KMS-11 (cell line): ENCODE results near the gene DGKG.

Experiments
- H2AFZ ChIP-seq: fragments of 200-600 bp; sonication (generic); 2 replicates; pipeline ENCODE4 v1.6.1; 2016; ENCODE audit warnings: antibody characterized with exemption, mixed run types, low read depth
- H3K27ac ChIP-seq: fragments of 200-600 bp; sonication (generic); 2 replicates; pipeline ENCODE4 v1.6.1; 2016; ENCODE audit warnings: mild to moderate bottlenecking, mixed run types
- H3K27me3 ChIP-seq: fragments of 200-600 bp; sonication (generic); 2 replicates; pipeline ENCODE4 v1.6.1; 2017; ENCODE audit warnings: mild to moderate bottlenecking, low read depth, mixed run types, moderate library complexity; ENCODE audit not compliant: insufficient read depth
- H3K36me3 ChIP-seq: fragments of 200-600 bp; sonication (generic); 2 replicates; pipeline ENCODE4 v1.6.1; 2017; ENCODE audit warnings: mild to moderate bottlenecking, mixed run types; ENCODE audit not compliant: insufficient read depth
- H3K4me1 ChIP-seq: fragments of 200-600 bp; sonication (generic); 2 replicates; pipeline ENCODE4 v1.6.1; 2016; ENCODE audit warnings: mild to moderate bottlenecking, low read depth, mixed run types; ENCODE audit not compliant: poor library complexity, severe bottlenecking
- H3K4me2 ChIP-seq: fragments of 200-600 bp; sonication (generic); 2 replicates; pipeline ENCODE4 v1.7.0; 2016; ENCODE audit warnings: mild to moderate bottlenecking, mixed run types
- H3K4me3 ChIP-seq: fragments of 200-600 bp; sonication (generic); IDR thresholded peaks from 2 replicates; pipeline ENCODE4 v1.6.1; 2017; ENCODE audit warnings: low read depth, low read length, mixed read lengths; ENCODE audit not compliant: insufficient read depth
- H3K79me2 ChIP-seq: fragments of 200-600 bp; sonication (generic); 2 replicates; pipeline ENCODE4 v1.6.1; 2016; ENCODE audit warnings: low read depth, mixed run types; ENCODE audit not compliant: insufficient read depth
- H3K9ac ChIP-seq: fragments of 200-600 bp; sonication (generic); 2 replicates; pipeline ENCODE4 v1.6.1; 2016; ENCODE audit warnings: mild to moderate bottlenecking, mixed run types
- H4K20me1 ChIP-seq: fragments of 200-600 bp; sonication (generic); 2 replicates; pipeline ENCODE4 v1.6.1; 2016; ENCODE audit warnings: mild to moderate bottlenecking, mixed run types; ENCODE audit not compliant: insufficient read depth
- TF ChIP-seq, protein P1 (sequence below): fragments of 200-600 bp; sonication (generic); conservative IDR thresholded peaks from 2 replicates; pipeline ENCODE4 v1.6.1; 2017; ENCODE audit warnings: low read depth, mild to moderate bottlenecking, antibody characterized with exemption, low read length, moderate library complexity, mixed read lengths

The DGKG gene

DNA sequence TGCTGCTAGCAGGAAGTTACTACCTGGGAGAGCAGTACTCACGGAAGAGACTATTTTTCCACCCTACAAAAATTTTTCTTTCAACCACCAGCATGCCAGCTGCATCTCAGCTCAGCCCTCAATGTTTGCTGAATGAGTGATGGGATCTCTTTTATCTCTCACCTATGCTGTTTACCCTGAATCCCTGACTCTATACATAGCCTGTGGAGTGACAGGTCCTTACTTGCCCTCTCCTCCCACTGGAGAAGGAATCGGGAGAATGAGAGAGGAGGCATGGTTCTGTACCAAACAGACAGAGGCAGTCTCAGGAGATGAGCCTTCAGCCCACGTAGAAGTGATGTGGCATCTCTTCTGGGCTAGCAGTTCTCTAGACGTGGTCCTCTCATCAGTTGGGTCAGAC lies 6.7 kb upstream of the DGKG start:
- no peaks in the 10 kb centered on the region for H3K36me3 ChIP-seq
- no peaks in the 10 kb centered on the region for H3K79me2 ChIP-seq
- no peak overlapping the region for H3K27ac ChIP-seq
- no peak overlapping the region for H3K4me2 ChIP-seq
- no peaks in the 10 kb centered on the region for H3K4me1 ChIP-seq
- no peak overlapping the region for H3K9ac ChIP-seq
- no peaks in the 10 kb centered on the region for H4K20me1 ChIP-seq
- no peak overlapping the region for H3K4me3 ChIP-seq
- H3K27me3 ChIP-seq = no peaks in the 10 kb centered on the region
- H2AFZ ChIP-seq = no peak overlapping the region
- TF ChIP-seq, protein P1, sequence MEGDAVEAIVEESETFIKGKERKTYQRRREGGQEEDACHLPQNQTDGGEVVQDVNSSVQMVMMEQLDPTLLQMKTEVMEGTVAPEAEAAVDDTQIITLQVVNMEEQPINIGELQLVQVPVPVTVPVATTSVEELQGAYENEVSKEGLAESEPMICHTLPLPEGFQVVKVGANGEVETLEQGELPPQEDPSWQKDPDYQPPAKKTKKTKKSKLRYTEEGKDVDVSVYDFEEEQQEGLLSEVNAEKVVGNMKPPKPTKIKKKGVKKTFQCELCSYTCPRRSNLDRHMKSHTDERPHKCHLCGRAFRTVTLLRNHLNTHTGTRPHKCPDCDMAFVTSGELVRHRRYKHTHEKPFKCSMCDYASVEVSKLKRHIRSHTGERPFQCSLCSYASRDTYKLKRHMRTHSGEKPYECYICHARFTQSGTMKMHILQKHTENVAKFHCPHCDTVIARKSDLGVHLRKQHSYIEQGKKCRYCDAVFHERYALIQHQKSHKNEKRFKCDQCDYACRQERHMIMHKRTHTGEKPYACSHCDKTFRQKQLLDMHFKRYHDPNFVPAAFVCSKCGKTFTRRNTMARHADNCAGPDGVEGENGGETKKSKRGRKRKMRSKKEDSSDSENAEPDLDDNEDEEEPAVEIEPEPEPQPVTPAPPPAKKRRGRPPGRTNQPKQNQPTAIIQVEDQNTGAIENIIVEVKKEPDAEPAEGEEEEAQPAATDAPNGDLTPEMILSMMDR = no peak

DNA sequence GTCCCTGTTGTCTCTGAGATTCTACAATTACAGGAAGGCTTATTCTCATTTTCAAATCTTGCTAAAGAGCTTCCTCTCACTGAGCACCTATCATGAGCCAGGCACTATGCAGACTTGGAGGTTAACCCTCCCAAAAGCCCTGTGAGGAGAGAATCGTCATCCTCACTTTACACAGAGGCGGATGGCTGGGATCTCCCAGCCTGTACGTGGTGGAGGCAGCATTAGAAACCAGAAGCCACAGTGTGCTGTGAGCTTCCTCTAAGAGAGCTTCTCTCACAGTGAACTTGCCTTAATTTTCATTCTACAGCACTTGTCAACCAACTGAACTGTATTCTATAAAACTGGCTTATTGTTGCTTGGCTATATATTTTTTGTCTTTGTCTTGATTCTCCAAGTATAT lies 6.1 kb upstream of the DGKG start:
- Histone ChIP-seq H3K9ac (no peak overlapping the region), H3K36me3 (no peaks in the 10 kb centered on the region), H3K27ac (no peak overlapping the region), H3K4me2 (no peak overlapping the region), H3K4me3 (no peak overlapping the region), H3K79me2 (no peaks in the 10 kb centered on the region), H4K20me1 (no peaks in the 10 kb centered on the region), H2AFZ (no peak overlapping the region), H3K4me1 (no peaks in the 10 kb centered on the region), H3K27me3 (no peaks in the 10 kb centered on the region; the same call in 1 of the 2 replicates)
- TF ChIP-seq, protein P1 = no peak

DNA sequence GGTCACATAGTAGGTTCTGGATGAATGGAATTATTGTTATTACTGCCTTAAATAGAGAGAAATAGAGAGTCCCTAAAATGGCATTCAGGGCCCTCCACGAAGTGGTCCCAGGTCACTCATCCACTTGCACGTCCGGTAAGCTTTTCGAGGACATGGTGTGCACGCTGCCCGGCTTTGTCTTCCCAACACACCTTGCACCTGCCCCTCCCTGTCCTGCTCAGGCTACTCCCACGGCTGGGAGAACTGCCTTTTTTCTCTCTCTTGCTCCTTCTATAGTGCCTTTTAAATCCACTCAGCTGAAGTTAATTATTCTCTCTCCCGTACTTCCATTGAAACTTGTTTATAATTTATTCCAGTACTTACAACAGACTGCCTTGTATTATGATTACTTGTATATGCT lies 5.6 kb upstream of the DGKG start:
- H3K27me3 ChIP-seq = no peaks in the 10 kb centered on the region; the same call in 1 of the 2 replicates
- no peaks in the 10 kb centered on the region for H3K36me3 ChIP-seq

DNA sequence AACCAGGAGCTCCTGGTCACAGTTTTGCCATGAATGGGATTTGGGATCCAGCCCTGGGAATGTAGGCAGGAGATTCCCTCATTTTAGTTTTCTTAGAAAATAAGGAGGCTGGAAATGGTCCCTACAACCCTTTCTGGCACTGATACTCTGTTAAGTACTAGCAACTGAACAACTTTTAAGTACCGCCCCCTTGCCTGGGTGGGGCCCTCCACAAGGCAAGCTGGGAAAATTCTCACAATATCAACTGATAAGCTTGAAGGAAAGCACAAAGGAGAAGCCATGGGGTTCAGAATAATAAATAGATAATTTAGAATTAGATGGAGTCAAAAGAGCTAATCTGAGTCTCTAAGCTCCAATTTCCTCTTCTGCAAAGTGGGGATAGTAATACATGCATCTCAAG lies 4.2 kb upstream of the DGKG start:
- Histone ChIP-seq H2AFZ (no peak overlapping the region), H3K4me3 (no peak overlapping the region), H4K20me1 (no peaks in the 10 kb centered on the region), H3K4me1 (peaks cover 5% of the 10 kb centered on the region), H3K9ac (no peak overlapping the region), H3K27ac (no peak overlapping the region), H3K36me3 (no peaks in the 10 kb centered on the region), H3K4me2 (no peak overlapping the region), H3K27me3 (no peaks in the 10 kb centered on the region; the same call in 1 of the 2 replicates), H3K79me2 (no peaks in the 10 kb centered on the region)
- TF ChIP-seq, protein P1 = no peak

More for the DNA sequence above, 5.6 kb upstream of the DGKG start:
- no peak overlapping the region for H3K4me2 ChIP-seq
- no peak overlapping the region for H3K4me3 ChIP-seq
- TF ChIP-seq, protein P1 = no peak
- no peak overlapping the region for H3K9ac ChIP-seq
- H2AFZ ChIP-seq = no peak overlapping the region
- peaks cover under 1% of the 10 kb centered on the region for H3K4me1 ChIP-seq
- H3K27ac ChIP-seq = no peak overlapping the region
- H4K20me1 ChIP-seq = no peaks in the 10 kb centered on the region
- H3K79me2 ChIP-seq = no peaks in the 10 kb centered on the region
